ENCODE data around the gene MYO9B.

The MYO9B gene

GRCh38 chr19:17210296-17210695 lies 134.7 kb downstream of the MYO9B start:
- Histone ChIP-seq H3K27ac (ENCODE audit: low read length) (no peak overlapping the region), H3K27me3 (ENCODE audit: low read depth, low read length) (no peaks in the 10 kb centered on the region), H3K9me3 (ENCODE audit: control insufficient read depth in 1 of 2, low read length in 2 of 2) (no peaks in the 10 kb centered on the region), H3K4me1 (ENCODE audit: control insufficient read depth in 1 of 2, insufficient read depth in 2 of 2, low read length in 2 of 2) (peaks cover 3 to 5% of the 10 kb centered on the region in 2 donors), H3K4me3 (ENCODE audit: low read depth in 1 of 2, low read length in 2 of 2) (no peak overlapping the region), H3K36me3 (ENCODE audit: control insufficient read depth in 1 of 2, insufficient read depth in 2 of 2, low read length in 2 of 2) (peaks cover 16 to 63% of the 10 kb centered on the region in 2 donors)

- Histone ChIP-seq H3K36me3 (ENCODE audit: control insufficient read depth in 1 of 2, insufficient read depth in 2 of 2, low read length in 2 of 2) (peaks cover 11 to 50% of the 10 kb centered on the region in 2 donors), H3K4me3 (ENCODE audit: low read depth in 1 of 2, low read length in 2 of 2) (no peak overlapping the region), H3K27ac (ENCODE audit: low read length) (no peak overlapping the region)
Measured at GRCh38 chr19:17211547-17212446, 136.2 kb downstream of the MYO9B start.

GRCh38 chr19:17213334-17213733 lies 137.8 kb downstream of the MYO9B start:
- Histone ChIP-seq H3K4me3 (ENCODE audit: low read depth in 1 of 2, low read length in 2 of 2) (no peak overlapping the region), H3K9me3 (ENCODE audit: control insufficient read depth in 1 of 2, low read length in 2 of 2) (no peaks in the 10 kb centered on the region), H3K27me3 (ENCODE audit: low read depth, low read length) (no peaks in the 10 kb centered on the region), H3K4me1 (ENCODE audit: control insufficient read depth in 1 of 2, insufficient read depth in 2 of 2, low read length in 2 of 2) (peaks cover 3 to 12% of the 10 kb centered on the region in 2 donors), H3K27ac (ENCODE audit: low read length) (no peak overlapping the region), H3K36me3 (ENCODE audit: control insufficient read depth in 1 of 2, insufficient read depth in 2 of 2, low read length in 2 of 2) (peaks cover 11 to 58% of the 10 kb centered on the region in 2 donors)

More at GRCh38 chr19:17211547-17212446, 136.2 kb downstream of the MYO9B start:
- Histone ChIP-seq H3K27me3 (ENCODE audit: low read depth, low read length) (no peaks in the 10 kb centered on the region), H3K9me3 (ENCODE audit: control insufficient read depth in 1 of 2, low read length in 2 of 2) (no peaks in the 10 kb centered on the region), H3K4me1 (ENCODE audit: control insufficient read depth in 1 of 2, insufficient read depth in 2 of 2, low read length in 2 of 2) (peaks cover 3 to 12% of the 10 kb centered on the region in 2 donors)

GRCh38 chr19:17214508-17215126 lies 139.0 kb downstream of the MYO9B start:
- peaks cover 3 to 12% of the 10 kb centered on the region in 2 donors for H3K4me1 ChIP-seq (ENCODE audit: control insufficient read depth in 1 of 2, insufficient read depth in 2 of 2, low read length in 2 of 2)

GRCh38 chr19:17215127-17215971 lies 139.8 kb downstream of the MYO9B start, which contains the start of gene USE1:
TSS of gene USE1 (plus strand) at chr19:17215357. CDS start at chr19:17215406, 49 bp downstream.
- H3K27me3 ChIP-seq (ENCODE audit: low read depth, low read length): no peaks in the 10 kb centered on the region
- H3K36me3 ChIP-seq (ENCODE audit: control insufficient read depth in 1 of 2, insufficient read depth in 2 of 2, low read length in 2 of 2): peaks cover 5 to 47% of the 10 kb centered on the region in 2 donors
- H3K9me3 ChIP-seq (ENCODE audit: control insufficient read depth in 1 of 2, low read length in 2 of 2): no peaks in the 10 kb centered on the region
- H3K27ac ChIP-seq (ENCODE audit: low read length): peak within 1 kb of the TSS; percentile 37
- H3K4me1 ChIP-seq (ENCODE audit: control insufficient read depth in 1 of 2, insufficient read depth in 2 of 2, low read length in 2 of 2): peaks cover 3 to 15% of the 10 kb centered on the region in 2 donors
- H3K4me3 ChIP-seq (ENCODE audit: low read depth in 1 of 2, low read length in 2 of 2): peak within 1 kb of the TSS; percentile 58 to 70

More at GRCh38 chr19:17214508-17215126, 139.0 kb downstream of the MYO9B start:
- peaks cover 6 to 54% of the 10 kb centered on the region in 2 donors for H3K36me3 ChIP-seq (ENCODE audit: control insufficient read depth in 1 of 2, insufficient read depth in 2 of 2, low read length in 2 of 2)
- no peaks in the 10 kb centered on the region for H3K27me3 ChIP-seq (ENCODE audit: low read depth, low read length)
- peak overlapping the region; percentile 58 to 70 for H3K4me3 ChIP-seq (ENCODE audit: low read depth in 1 of 2, low read length in 2 of 2)
- H3K9me3 ChIP-seq (ENCODE audit: control insufficient read depth in 1 of 2, low read length in 2 of 2): no peaks in the 10 kb centered on the region
- H3K27ac ChIP-seq (ENCODE audit: low read length): peak overlapping the region; percentile 37

GRCh38 chr19:17216058-17216670 lies 140.6 kb downstream of the MYO9B start:
- H3K4me3 ChIP-seq (ENCODE audit: low read depth in 1 of 2, low read length in 2 of 2): peak overlapping the region; percentile 58 to 70
- peaks cover 3 to 15% of the 10 kb centered on the region in 2 donors for H3K4me1 ChIP-seq (ENCODE audit: control insufficient read depth in 1 of 2, insufficient read depth in 2 of 2, low read length in 2 of 2)
- no peak overlapping the region for H3K27ac ChIP-seq (ENCODE audit: low read length)
- no peaks in the 10 kb centered on the region for H3K27me3 ChIP-seq (ENCODE audit: low read depth, low read length)
- H3K36me3 ChIP-seq (ENCODE audit: control insufficient read depth in 1 of 2, insufficient read depth in 2 of 2, low read length in 2 of 2): peaks cover 0 to 41% of the 10 kb centered on the region in 2 donors
- H3K9me3 ChIP-seq (ENCODE audit: control insufficient read depth in 1 of 2, low read length in 2 of 2): no peaks in the 10 kb centered on the region

GRCh38 chr19:17219286-17219685 lies 143.7 kb downstream of the MYO9B start:
- no peaks in the 10 kb centered on the region for H3K9me3 ChIP-seq (ENCODE audit: control insufficient read depth in 1 of 2, low read length in 2 of 2)

GRCh38 chr19:17220207-17220758 lies 144.7 kb downstream of the MYO9B start:
- H3K9me3 ChIP-seq (ENCODE audit: control insufficient read depth in 1 of 2, low read length in 2 of 2): no peaks in the 10 kb centered on the region
- H3K27ac ChIP-seq (ENCODE audit: low read length): no peak overlapping the region
- H3K4me1 ChIP-seq (ENCODE audit: control insufficient read depth in 1 of 2, insufficient read depth in 2 of 2, low read length in 2 of 2): peaks cover 0 to 10% of the 10 kb centered on the region in 2 donors
- no peaks in the 10 kb centered on the region for H3K27me3 ChIP-seq (ENCODE audit: low read depth, low read length)
- H3K36me3 ChIP-seq (ENCODE audit: control insufficient read depth in 1 of 2, insufficient read depth in 2 of 2, low read length in 2 of 2): peaks cover 0 to 19% of the 10 kb centered on the region in 2 donors
- H3K4me3 ChIP-seq (ENCODE audit: low read depth in 1 of 2, low read length in 2 of 2): no peak overlapping the region

More at GRCh38 chr19:17219286-17219685, 143.7 kb downstream of the MYO9B start:
- Histone ChIP-seq H3K4me1 (ENCODE audit: control insufficient read depth in 1 of 2, insufficient read depth in 2 of 2, low read length in 2 of 2) (peaks cover 3 to 15% of the 10 kb centered on the region in 2 donors), H3K27ac (ENCODE audit: low read length) (no peak overlapping the region), H3K4me3 (ENCODE audit: low read depth in 1 of 2, low read length in 2 of 2) (no peak overlapping the region), H3K27me3 (ENCODE audit: low read depth, low read length) (no peaks in the 10 kb centered on the region), H3K36me3 (ENCODE audit: control insufficient read depth in 1 of 2, insufficient read depth in 2 of 2, low read length in 2 of 2) (peaks cover 0 to 19% of the 10 kb centered on the region in 2 donors)

GRCh38 chr19:17225053-17225452 lies 149.5 kb downstream of the MYO9B start:
- Histone ChIP-seq H3K4me3 (ENCODE audit: low read depth in 1 of 2, low read length in 2 of 2) (no peak overlapping the region), H3K9me3 (ENCODE audit: control insufficient read depth in 1 of 2, low read length in 2 of 2) (no peaks in the 10 kb centered on the region)

More at GRCh38 chr19:17225053-17225452, 149.5 kb downstream of the MYO9B start:
- H3K27me3 ChIP-seq (ENCODE audit: low read depth, low read length): no peaks in the 10 kb centered on the region
- peaks cover 4 to 7% of the 10 kb centered on the region in 2 donors for H3K36me3 ChIP-seq (ENCODE audit: control insufficient read depth in 1 of 2, insufficient read depth in 2 of 2, low read length in 2 of 2)
- no peak overlapping the region for H3K27ac ChIP-seq (ENCODE audit: low read length)
- H3K4me1 ChIP-seq (ENCODE audit: control insufficient read depth in 1 of 2, insufficient read depth in 2 of 2, low read length in 2 of 2): peaks cover 0 to 14% of the 10 kb centered on the region in 2 donors
